ENCODE measurements around the gene SOX4. TPM values are rescaled to one million over a fixed set of nuclear protein-coding genes. Genes with fewer than 3 reads are reported as not detected.

Gene SOX4
- total RNA-seq, 4 donors from 2014 or later, result 5.2 to 9.3 (median 8.1) TPM

- peaks cover 0 to 30% (median 10%) of the 10 kb centered on the region in 4 donors for H3K4me1 ChIP-seq
- H3K9me3 ChIP-seq, result no peaks in the 10 kb centered on the region
- H3K27me3 ChIP-seq, result no peaks in the 10 kb centered on the region
- TF ChIP-seq CTCF (IDR thresholded peaks at IDR 0.05) (peak; percentile 44 to 64 (median 54)), POLR2A (IDR thresholded peaks at IDR 0.05) (no peak)
- WGBS, 2 donors, result 5 to 8% methylated on average over 14 of the region's 14 CpGs
- no peak for DNase-seq (ENCODE audit: low spot score in 2 of 2)
- H3K4me3 ChIP-seq, result peak overlapping the region; percentile 61 to 95 (median 80)
- peaks cover 0 to 4% (median 0%) of the 10 kb centered on the region in 3 donors for H3K36me3 ChIP-seq
- peak overlapping the region; percentile 82 to 96 (median 90) for H3K27ac ChIP-seq
These were observed 3.6 kb downstream of the SOX4 start for GRCh38 chr6:21596949-21597682.

GRCh38 chr6:21597801-21598673 lies 4.5 kb downstream of the SOX4 start:
- Histone ChIP-seq H3K9me3 (no peaks in the 10 kb centered on the region), H3K36me3 (peaks cover 0 to 7% (median 0%) of the 10 kb centered on the region in 3 donors), H3K4me1 (peaks cover 0 to 25% (median 9%) of the 10 kb centered on the region in 4 donors), H3K27ac (peak overlapping the region in 1 of 4 donors; percentile 43), H3K4me3 (peak overlapping the region; percentile 61 to 95 (median 80)), H3K27me3 (no peaks in the 10 kb centered on the region)
- TF ChIP-seq POLR2A (IDR thresholded peaks at IDR 0.05) (no peak), CTCF (IDR thresholded peaks at IDR 0.05) (no peak), EP300 (IDR thresholded peaks at IDR 0.05) (no peak)
- 4 to 7% methylated on average over 14 of the region's 14 CpGs for WGBS, 2 donors
- DNase-seq (ENCODE audit: low spot score in 2 of 2), result no peak

- no peaks in the 10 kb centered on the region for H3K9me3 ChIP-seq
- no peak overlapping the region for H3K27ac ChIP-seq
- H3K36me3 ChIP-seq, result peaks cover 0 to 7% (median 0%) of the 10 kb centered on the region in 3 donors
- DNase-seq (ENCODE audit: low spot score in 2 of 2), result no peak
- H3K27me3 ChIP-seq, result no peaks in the 10 kb centered on the region
- WGBS, 2 donors, result 11 to 20% methylated on average over 3 of the region's 3 CpGs
- TF ChIP-seq POLR2A (IDR thresholded peaks at IDR 0.05) (no peak), CTCF (IDR thresholded peaks at IDR 0.05) (no peak), EP300 (IDR thresholded peaks at IDR 0.05) (no peak)
- peaks cover 0 to 21% (median 8%) of the 10 kb centered on the region in 4 donors for H3K4me1 ChIP-seq
- peak overlapping the region in 2 of 4 donors; percentile 70 to 95 for H3K4me3 ChIP-seq
These were observed 5.1 kb downstream of the SOX4 start for GRCh38 chr6:21598674-21599023.

- no peak overlapping the region for H3K4me3 ChIP-seq
- H3K27me3 ChIP-seq, result no peaks in the 10 kb centered on the region
- H3K9me3 ChIP-seq, result no peaks in the 10 kb centered on the region
- no peak for DNase-seq (ENCODE audit: low spot score in 2 of 2)
- peaks cover 0 to 21% (median 8%) of the 10 kb centered on the region in 4 donors for H3K4me1 ChIP-seq
- no peak overlapping the region for H3K27ac ChIP-seq
- WGBS, 2 donors, result 48 to 50% methylated on average over 3 of the region's 3 CpGs
- H3K36me3 ChIP-seq, result peaks cover 0 to 7% (median 0%) of the 10 kb centered on the region in 3 donors
- no peak for TF ChIP-seq CTCF (IDR thresholded peaks at IDR 0.05)
- TF ChIP-seq POLR2A (IDR thresholded peaks at IDR 0.05), result no peak
- TF ChIP-seq EP300 (IDR thresholded peaks at IDR 0.05), result no peak
These were observed 5.6 kb downstream of the SOX4 start for GRCh38 chr6:21599051-21599696.
